Immature natural killer cell (primary cell): ENCODE data around the gene FMR1. TPM values are rescaled to one million over a fixed set of nuclear protein-coding genes. Genes with fewer than 3 reads are reported as not detected.

Experiments used
- polyA plus RNA-seq, 3 donors: library from polyadenylated mRNA; unstranded; fragments of 300-500 nt; fragmentation: Illumina TruSeq; gene quantifications; one replicate each; pipeline ENCODE4 v1.2.3, GENCODE V29; 2021

The FMR1 gene
- polyA plus RNA-seq, 3 donors from 2014 or later, result 8.9 to 9.7 (median 9.5) TPM

Other genes starting within 250 kb of the FMR1 start
- not detected for gene FMR1NB, start 69.4 kb downstream of the FMR1 start, polyA plus RNA-seq